GM21786 (cell line): Measurements from ENCODE around the gene GMDS.
"Not testable (repeated sequence)": the region's sequence is repeated elsewhere in the genome, so short reads cannot be mapped to it uniquely, and the experiment has no call there.

Source experiments
- ATAC-seq: cut with Tn5 transposase; IDR thresholded peaks from one replicate; pipeline ENCODE4 v1.9.1; 2021; ENCODE audit not compliant: unreplicated experiment

The GMDS gene

DNA sequence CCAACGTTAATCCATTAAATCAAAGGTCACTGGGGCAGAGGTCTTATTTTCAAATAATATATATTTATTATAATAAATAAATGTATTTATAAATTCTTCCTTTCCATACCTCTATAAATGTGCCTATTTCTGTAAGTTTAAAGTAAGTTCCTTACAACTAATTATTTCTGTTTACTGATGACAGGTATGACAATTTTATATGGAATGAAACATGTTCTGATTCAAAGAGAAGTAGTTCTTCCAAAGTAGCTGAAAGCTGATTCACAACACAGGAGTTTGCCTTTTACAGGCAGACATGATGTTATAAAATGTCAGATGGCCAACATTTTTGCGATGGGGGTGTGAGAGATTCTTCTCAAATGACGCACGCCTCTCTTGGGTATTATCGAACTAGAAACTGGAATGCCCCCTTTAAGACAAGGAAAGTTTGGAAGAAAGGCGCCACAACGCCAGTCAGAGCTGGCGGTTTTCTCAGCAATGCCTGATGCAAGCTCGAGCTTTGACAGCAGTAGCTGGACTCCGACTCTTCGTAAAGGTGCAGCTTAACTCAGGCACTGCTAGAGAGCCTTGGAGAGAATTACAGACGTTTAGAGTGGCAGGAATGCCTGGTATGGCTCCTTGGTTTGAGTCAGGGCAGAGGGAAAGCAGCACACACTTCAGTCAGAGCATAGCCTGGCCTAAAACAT is 543.6 kb downstream of the GMDS start:
- no peak for ATAC-seq

DNA sequence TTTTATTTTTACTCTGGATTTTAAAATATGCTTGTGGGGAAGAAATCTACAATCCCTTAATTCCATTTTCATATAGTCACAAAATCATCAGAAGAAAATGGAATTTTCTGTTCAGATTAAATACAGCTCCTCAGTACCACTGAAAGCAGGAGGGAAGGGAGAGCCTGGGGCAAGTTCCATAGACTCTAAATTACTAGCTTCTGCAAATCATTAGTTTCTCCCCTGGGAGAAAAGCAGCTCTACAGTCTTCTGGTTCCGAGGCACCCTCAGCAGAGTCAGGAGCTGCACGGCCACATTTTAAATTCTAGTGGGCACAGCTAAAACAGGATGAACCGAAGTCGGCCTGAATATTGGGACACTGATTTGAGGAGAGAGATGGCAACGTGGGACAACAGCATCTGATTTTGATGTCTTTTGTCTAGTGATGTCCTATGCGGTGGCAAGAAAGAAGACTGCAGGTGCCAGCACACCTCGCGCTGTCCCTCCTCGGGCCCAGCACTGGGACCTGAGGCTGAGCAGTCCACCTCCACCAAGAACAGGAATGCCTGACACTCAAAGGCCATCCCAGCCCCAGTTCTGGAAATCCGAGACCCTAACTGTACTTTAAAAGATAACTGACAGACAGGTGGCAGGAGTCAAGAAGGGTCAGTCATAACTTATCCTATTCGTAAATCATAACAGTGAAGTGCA is 545.0 kb downstream of the GMDS start:
- no peak for ATAC-seq

DNA sequence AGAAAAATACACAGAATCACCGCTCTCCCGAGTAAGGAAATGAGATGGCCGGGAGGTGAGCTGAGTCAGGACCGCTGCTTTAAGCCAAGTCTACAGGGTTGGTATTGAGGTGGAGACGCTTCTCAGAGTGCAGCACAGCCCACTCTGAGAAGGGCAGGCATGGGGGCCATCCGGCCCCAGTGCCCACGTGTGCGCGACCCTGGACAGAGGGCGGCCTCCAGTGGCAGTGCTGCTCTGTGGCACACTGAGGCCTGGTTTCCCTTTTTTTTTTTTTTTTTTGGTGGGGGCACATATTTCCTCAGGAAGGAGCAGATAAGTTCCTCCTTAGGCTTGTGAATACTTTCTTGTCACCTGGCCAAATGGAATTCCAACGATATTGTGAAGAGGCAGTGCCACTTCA is 546.9 kb downstream of the GMDS start:
- no peak for ATAC-seq

DNA sequence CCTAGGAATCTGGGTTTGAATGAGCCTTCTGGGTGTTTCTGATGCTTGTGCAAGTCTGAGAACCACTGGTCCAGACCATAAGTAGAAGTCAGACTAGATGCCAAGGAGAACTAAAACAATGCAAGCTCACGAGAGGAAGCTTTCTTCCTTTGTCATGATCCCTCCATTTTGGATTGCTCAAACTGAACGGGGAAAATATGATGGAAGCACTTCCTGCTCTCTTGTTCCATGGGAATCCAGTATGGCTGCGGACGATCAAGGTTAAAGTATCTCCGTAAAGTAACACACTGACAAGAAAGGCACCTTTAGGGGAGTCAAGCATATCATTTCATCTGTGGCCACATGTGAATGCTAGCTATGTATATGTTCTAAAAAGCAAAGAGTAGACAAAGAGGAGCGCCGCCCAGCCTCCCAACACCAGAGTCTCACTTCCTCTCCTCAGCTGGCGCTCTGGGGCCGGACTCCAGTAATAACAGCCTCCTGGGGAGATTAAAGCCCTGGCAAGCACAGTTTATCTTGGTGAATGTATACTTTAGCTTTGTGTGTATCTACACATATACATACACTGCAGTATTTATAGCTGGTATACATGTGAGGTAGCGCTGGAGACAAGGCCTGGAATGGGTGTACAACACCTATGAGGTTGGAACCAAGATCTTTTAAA is 547.6 kb downstream of the GMDS start:
- ATAC-seq = no peak

DNA sequence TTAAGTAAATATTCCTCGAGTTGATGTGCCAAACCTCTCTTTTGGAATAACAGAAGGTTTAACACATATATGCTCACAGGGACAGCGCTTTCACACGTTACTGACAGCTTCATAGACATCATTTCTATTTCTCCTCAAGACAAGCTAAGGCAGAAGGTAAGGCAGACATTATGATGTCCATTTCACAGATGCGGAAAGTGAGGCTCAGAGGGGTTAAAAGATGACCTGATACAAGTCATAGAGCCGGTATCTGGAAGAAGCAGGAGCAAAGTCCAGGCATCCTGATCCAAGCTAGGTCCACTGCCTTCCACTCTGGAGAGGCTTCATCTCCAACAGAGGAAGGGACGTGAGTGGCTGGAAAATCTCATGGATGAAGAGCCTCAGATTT is 548.9 kb downstream of the GMDS start:
- ATAC-seq = no peak

DNA sequence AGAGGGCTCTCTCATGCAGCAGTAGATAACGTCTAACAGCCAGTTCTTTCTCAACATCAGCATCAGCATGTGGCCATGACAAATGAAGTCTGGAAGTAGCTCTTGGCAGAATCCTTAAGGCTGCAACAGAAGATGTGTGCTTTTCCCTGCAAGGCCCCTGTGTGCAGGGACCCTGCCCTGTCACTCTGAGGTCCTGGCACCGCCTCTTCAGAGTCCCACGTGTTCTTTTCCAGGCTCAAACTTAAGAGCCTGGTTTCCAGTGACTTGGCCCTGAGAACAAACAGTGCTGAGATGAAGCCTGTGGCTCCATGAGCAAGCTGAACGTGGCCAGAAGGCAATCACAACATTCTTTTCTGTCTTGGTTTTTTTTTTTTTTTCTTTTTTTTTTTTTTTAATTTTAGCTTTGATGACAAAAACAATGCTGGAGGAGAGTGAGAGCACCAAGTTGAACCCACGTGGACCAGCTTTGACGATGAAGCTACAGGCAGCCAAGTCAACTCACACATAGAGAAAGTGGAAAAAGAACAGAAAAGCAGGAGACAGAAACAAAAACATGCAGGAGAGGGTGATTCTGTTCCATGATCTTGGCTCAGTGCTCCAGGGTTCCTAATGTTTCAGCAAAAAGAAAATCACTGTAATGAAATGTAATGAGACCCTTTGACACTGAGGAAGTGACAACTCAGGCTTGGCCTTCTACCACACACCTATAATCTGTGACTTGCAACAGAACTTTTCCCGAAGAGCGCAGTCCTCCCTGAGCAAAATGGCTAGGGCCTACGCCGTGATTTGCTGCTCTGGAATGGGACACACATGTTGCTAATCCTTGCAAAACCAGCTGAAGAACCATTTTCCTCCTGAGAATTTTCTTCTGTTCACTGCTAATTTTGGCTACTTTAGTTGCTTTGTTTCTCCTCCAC is 549.6 kb downstream of the GMDS start:
- ATAC-seq = no peak

DNA sequence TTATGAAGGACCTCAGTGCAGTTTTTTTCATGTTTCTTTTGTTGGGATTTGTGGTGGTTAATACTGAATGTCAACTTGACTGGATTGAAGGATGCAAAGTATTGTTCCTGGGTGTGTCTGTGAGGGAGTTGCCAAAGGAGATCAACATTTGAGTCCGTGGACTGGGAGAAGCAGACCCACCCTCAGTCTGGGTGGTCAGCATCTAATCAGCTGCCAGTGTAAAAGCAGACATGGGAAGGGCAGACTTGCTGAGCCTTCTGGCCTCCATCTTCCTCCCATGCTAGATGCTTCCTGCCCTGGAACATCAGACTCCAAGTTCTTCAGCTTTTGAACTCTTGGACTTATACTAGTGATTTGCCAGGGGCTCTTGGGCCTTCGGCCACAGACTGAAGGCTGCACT is 553.6 kb downstream of the GMDS start:
- not testable (repeated sequence) for ATAC-seq

DNA sequence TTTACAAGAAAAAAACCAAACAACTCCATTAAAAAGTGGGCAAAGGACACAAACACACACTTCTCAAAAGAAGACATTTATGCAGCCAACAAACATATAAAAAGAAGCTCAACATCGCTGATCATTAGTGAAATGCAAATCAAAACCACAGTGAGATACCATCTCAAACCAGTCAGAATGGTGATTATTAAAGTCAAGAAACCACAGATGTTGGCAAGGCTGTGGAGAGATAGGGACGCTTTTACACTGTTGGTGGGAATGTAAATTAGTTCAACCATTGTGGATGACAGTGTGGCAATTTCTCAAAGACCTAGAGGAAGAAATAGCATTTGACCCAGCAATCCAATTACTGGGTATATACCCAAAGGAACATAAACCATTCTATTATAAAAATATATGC is 554.7 kb downstream of the GMDS start:
- ATAC-seq = not testable (repeated sequence)

DNA sequence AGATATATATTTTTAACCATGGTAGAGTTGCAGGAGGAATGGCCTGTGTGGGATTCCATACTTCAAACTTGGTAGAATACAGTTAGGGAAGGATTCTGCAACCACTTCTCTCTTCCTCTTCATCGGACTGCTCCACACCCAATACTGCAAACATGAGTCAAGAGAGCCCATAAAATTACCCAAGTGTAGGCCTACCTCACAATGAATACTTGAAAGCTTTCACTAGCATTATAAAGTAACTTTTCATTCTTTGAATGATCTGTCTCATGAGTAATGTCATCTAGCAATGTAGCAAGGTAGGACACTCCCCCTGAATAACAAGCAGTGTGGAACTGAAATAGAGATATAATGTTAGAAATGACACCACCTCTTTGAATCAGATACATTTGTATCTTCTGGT is 556.3 kb downstream of the GMDS start:
- ATAC-seq = no peak

DNA sequence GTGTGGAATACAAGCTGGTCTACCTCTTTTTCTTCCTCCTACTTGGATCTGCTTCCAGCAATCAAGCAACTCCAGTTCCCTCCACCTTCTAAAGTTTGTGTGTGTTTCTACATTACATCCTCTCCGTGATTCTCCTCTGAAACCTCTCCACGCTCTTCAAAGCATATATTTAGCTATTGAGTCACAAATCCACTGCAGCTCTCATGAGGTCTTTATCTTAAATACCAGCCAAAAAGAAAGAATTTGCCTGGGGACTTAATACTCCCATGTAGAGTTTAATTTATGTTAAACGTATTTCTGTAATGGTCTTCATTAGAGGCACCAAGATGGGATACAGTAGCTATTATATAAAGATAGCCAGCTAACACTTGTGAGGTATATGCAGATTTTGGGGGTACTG is 557.0 kb downstream of the GMDS start:
- ATAC-seq = no peak

DNA sequence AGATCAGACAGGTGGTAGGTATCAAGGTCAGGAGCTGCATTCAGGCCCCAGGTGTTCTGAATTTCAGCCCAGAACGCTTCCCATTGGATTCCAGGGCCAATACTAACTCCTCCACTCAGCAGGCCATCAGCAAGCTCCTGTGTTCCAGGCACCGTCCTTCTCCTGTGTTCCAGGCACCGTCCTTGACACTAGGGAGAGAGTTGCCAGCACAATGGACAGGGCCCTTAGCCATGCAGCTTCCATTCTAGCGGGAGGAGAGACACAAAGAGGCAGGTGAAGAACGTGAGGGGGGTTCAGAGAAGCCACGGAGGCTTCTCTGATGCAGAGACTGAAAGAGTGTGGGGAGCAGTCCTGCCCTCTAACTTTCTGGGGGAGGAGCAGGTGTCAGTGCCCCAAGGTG is 558.0 kb downstream of the GMDS start:
- ATAC-seq = no peak

DNA sequence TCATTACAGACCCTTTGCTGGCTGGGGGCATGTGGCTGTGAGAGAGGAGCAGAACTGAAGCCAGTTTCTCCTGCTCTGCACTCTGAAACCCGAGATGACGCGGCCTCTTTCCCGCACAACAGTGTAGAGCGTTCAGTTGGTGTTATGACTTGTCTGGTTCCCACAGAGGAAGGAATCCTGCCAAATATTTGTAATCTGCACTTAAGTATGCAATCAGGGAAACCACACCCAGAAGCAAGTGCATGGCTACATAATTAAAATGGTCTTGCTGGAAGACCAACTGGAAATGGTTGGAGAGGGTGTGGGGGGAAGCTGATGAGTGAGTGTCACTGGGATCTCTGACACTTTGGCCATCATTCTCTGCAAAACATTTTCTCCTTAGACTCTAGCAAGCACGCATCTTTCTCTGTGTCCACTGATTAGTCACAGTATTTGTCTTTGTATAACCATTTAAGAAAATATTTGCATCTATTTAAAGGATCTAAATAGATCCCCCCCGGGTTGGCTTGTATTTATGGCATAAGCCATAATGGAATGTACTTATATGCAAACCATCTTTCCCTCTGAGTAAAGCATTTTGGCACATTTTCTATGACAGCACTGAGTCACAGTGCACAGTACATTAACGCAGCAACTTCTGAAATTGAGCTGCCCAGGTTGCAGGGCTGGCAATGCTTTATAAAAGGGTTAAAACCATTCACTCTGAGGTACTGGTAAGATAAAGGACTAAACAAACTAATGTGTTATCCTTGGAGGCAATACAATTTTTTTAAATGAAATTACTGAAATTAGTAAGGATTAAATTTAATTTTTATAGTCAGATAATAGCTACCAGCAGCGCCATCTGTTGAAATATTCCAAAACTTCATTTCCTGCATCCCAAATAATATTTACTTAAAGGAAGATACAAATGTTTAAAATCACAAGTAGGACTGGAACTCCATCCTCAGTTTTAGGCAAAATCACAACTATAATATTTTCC is 559.0 kb downstream of the GMDS start:
- ATAC-seq = no peak

DNA sequence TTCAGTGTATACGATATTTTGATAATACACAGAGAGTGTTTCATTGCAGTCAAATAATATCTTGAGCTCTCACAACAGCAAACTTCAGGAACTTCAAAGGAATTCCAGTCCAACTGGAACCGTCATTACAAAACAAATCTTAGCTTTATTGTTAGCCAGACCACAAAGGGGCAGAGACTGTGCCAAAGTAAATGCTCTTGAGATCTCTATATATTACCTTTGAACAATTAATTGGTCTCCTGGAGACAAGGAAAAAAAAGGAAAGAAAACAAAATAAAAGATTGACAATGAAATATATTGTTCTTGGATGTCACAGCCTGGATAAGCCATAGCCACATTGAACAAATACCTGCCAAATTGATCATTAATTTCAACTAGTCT is 565.7 kb downstream of the GMDS start:
- ATAC-seq = no peak

DNA sequence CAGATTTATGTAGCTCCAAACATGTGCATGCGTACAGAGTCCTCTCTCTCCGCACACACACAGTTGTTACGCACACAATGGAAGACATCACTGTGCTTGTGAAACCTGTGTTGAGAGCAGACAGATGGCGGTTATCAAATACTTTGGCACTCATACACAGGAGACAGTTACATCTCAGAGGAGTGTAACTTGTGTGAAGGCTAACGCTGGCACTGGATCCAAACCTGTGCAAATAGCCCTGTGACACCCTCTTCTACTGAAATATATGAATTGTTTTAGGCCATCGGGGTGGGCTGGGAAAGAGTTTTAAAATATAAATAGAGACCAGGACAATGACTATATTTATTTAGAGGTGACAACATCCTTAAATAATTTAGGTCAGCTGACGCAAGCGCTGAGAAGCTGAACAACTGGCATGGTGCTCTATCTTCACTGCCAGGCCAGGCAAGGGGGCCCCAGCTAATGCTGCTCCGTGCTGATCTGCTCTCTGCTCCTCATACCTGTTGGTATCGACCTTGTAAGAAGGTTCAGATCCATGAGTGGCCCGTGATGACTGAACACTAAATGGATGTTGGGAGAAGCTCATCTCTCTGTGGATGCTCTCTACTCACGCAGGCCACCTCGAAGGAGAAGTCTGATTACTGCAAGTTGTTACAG is 566.2 kb downstream of the GMDS start:
- no peak for ATAC-seq

DNA sequence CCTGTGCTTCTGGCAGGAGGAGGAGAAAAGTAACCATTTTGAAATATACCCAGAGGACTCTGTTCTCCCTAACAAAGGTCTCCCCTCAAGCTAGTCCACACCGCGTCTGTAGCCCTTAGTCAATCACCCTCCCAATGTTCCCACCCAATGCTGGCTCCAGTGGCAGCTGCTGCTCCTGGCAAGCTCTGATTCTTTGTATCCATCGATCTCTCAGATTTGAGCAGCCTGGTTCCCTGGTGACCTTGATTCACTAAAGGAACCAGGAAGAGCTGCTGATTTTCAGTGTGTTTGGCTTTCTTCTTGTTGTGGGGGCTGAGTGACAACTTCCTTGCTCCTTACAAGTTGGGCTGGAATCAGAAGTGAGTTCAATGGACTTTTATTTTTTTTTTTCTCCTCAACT is 567.2 kb downstream of the GMDS start:
- ATAC-seq = no peak

DNA sequence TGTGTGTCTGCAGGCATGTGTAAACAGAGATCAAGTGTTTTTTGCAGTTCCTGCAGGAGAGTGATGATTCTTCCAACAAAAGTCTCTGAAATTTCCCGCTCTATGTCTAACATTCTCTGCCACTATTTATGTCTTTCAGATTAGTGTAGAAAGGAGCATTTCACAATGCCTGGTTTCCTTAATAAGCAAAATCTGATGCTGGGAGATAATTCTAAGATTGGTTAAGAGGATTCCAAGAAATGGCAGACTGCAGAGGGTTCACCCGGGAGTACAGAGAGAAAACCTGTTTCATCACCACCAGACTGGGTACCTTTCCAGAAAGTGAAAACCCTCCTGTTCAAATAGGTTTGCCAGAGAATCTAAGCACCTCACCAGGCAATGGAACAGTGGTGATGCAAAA is 573.0 kb downstream of the GMDS start:
- no peak for ATAC-seq

DNA sequence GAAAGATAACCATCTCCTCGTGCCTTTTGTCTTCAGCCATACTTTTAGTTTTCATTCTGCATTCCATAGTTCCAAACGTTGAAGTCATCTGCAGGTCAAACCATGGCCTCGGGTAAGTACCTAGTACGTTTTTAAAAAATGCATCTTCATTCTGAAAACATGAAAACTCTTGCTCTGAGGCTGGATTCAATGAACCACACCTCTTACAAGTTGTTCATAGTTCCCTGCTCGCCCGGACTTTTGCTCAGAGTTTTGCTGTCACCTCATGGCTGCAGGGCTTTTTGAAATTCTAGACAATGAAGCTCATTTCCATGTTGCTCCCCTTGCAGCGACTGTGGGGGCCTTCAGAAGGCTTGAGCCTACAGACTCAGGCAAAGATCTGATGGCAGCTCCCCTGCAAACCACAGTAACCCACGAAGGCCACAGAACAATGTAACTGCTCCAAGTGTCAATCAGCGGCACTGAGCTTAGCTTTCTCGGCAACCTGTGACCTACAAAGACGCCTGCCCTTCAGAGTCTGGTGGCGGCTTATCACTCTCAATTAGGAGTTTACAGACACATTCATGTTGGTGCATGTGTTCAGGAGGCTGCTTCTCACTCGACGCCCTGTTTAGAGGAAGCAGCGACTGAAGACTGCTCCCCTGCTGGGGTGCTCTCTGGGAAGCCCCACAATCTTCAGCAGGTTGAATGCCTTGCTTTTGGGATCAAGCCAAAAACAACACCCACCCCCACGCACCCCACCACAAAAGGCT is 574.5 kb downstream of the GMDS start:
- ATAC-seq = no peak

DNA sequence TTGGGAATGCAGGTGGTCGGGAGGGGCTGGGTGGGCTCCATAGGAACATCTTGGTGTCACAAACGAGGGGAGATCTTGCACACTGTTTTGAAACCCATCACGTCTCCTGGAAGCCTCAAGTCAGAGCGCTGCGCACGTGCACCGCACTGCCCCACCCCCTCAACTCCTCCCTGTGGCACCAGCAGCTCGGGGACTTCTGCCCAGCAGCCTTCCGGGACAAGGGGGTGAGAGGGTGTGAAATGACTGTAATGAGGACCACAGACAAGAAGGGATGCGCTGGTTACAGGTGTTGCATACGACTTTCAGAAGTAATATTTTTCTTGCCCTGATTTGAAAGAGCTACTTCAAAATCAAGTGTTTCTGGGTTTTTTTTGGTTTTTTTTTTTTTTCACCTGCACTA is 575.4 kb downstream of the GMDS start:
- ATAC-seq = no peak

DNA sequence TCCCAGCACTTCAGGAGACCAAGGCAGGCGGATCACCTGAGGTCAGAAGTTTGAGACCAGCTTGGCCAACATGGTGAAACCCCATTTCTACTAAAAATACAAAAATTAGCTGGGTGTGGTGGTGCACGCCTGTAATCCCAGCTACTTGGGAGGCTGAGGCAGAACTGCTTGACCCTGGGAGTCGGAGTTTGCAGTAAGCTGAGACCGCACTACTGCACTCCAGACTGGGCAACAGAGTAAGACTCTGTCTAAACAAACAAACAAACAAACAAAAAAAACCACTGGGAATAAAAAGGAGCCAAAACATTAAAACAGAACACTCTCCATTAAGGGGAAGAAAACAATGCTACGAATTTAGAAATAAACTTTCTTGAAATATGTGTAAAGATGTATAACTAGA is 576.9 kb downstream of the GMDS start:
- ATAC-seq = not testable (repeated sequence)
